PC-9 (cell line): Measurements from ENCODE around the gene RTBDN.

Experiments used
- EZH2 ChIP-seq: fragments of 200-600 bp; sonication (generic); IDR thresholded peaks from 2 replicates; pipeline ENCODE4 v1.8.0; 2017; ENCODE audit warnings: antibody characterized with exemption, low read depth
- TF ChIP-seq, protein P1 (sequence below): fragments of 200-600 bp; sonication (generic); conservative IDR thresholded peaks from 2 replicates; pipeline ENCODE4 v1.6.1; 2017; ENCODE audit warnings: mixed run types, antibody characterized with exemption, mild to moderate bottlenecking, moderate library complexity

DNA sequence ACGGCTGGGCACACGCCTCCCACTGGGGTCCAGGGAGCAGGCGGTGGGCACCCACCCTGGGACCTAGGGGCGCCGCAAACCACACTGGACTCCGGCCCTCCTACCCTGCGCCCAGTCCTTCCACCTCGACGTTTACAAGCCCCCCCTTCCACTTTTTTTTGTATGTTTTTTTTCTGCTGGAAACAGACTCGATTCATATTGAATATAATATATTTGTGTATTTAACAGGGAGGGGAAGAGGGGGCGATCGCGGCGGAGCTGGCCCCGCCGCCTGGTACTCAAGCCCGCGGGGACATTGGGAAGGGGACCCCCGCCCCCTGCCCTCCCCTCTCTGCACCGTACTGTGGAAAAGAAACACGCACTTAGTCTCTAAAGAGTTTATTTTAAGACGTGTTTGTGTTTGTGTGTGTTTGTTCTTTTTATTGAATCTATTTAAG is 41.5 kb downstream of the RTBDN start:
- TF ChIP-seq, protein P1, sequence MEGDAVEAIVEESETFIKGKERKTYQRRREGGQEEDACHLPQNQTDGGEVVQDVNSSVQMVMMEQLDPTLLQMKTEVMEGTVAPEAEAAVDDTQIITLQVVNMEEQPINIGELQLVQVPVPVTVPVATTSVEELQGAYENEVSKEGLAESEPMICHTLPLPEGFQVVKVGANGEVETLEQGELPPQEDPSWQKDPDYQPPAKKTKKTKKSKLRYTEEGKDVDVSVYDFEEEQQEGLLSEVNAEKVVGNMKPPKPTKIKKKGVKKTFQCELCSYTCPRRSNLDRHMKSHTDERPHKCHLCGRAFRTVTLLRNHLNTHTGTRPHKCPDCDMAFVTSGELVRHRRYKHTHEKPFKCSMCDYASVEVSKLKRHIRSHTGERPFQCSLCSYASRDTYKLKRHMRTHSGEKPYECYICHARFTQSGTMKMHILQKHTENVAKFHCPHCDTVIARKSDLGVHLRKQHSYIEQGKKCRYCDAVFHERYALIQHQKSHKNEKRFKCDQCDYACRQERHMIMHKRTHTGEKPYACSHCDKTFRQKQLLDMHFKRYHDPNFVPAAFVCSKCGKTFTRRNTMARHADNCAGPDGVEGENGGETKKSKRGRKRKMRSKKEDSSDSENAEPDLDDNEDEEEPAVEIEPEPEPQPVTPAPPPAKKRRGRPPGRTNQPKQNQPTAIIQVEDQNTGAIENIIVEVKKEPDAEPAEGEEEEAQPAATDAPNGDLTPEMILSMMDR, result no peak
- no peak for TF ChIP-seq EZH2
